NB4 (cell line): ENCODE data around the gene MRC2.

Experiments used
- POLR2A ChIP-seq: IDR thresholded peaks from 2 replicates; pipeline ENCODE4 v1.6.1; 2011; ENCODE audit warnings: mild to moderate bottlenecking; ENCODE audit not compliant: insufficient read length; ENCODE audit errors: extremely low read depth
- TF ChIP-seq, protein P1 (sequence below): IDR thresholded peaks from one replicate; pipeline ENCODE4 v1.5.1; 2012; ENCODE audit warnings: low read depth, low read length

DNA sequence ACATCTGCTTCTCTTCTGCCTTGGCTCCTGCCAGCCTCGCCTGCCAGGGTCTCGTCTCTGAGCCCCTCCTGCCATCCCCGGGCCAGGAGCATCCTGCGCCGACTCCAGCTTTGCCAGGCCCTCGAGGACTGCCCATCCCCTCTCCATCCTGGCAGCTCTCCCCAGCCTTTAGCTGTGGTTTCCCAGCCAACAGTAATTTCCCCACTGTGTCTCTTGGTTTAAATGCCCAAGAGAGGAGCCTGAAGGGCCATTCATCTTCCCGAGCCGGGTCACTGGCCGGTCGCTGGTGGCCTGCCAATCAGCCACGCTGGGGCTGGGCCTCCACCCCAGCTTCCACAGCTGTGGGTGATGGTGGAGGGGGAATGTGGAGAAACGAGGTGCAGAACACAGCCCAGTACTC, 47.8 kb downstream of the MRC2 start:
- TF ChIP-seq, protein P1, sequence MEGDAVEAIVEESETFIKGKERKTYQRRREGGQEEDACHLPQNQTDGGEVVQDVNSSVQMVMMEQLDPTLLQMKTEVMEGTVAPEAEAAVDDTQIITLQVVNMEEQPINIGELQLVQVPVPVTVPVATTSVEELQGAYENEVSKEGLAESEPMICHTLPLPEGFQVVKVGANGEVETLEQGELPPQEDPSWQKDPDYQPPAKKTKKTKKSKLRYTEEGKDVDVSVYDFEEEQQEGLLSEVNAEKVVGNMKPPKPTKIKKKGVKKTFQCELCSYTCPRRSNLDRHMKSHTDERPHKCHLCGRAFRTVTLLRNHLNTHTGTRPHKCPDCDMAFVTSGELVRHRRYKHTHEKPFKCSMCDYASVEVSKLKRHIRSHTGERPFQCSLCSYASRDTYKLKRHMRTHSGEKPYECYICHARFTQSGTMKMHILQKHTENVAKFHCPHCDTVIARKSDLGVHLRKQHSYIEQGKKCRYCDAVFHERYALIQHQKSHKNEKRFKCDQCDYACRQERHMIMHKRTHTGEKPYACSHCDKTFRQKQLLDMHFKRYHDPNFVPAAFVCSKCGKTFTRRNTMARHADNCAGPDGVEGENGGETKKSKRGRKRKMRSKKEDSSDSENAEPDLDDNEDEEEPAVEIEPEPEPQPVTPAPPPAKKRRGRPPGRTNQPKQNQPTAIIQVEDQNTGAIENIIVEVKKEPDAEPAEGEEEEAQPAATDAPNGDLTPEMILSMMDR = no peak
- no peak for TF ChIP-seq POLR2A
